ENCODE data around the gene LYPLAL1.

DNA sequence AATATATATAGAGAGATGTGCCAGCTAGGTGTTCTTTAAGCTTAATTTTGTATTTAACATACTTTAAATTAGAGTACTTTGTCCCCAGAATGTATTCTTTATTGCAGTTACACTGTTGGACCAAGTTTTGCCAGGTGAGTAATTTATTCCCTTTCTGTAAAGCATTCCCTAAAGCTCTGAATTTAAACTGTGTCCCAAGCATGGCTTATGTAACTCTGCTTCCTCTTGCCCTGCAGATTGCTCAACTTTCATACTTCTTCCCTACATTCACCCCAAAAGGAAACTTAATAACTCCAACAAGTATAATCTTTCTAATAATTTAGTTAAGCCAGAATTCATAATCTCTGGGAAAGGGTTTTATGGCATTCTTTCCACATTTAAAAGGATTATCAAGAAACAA is 5.6 kb downstream of the LYPLAL1 start:
- TF ChIP-seq POLR2AphosphoS5 (IDR thresholded peaks at IDR 0.05): no peak
- no peak for TF ChIP-seq CTCF (IDR thresholded peaks at IDR 0.05)
- TF ChIP-seq EP300 (IDR thresholded peaks at IDR 0.05): no peak
